CD4-positive, alpha-beta T cell treated with Interleukin-1 beta for 1 hour (primary cell): ENCODE results near the gene MCM3.

ENCODE experiments used
- DNase-seq, 2 donors: peaks; one replicate each; pipeline ENCODE4 v3.0.0-alpha.2; 2020 to 2022

MCM3 gene

DNA sequence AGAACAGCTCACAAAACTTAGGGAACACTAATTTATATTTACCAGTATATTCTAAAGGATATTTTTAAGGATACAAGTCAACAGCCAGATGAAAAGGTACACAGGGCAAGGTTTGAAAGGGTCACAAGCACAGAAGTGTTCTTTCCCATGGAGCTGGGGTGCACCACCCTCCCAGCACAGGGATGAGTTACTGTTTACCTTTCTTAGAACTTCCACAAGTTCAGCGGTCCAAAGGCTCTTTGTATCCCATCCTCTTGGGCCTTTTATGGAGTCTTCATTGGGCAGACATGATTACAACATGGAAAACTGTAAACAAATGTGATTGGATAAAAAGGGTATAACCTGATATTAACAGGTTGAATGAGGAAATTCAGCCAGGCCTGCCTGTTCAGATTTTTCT, 39.1 kb downstream of the MCM3 start:
- no peak for DNase-seq

DNA sequence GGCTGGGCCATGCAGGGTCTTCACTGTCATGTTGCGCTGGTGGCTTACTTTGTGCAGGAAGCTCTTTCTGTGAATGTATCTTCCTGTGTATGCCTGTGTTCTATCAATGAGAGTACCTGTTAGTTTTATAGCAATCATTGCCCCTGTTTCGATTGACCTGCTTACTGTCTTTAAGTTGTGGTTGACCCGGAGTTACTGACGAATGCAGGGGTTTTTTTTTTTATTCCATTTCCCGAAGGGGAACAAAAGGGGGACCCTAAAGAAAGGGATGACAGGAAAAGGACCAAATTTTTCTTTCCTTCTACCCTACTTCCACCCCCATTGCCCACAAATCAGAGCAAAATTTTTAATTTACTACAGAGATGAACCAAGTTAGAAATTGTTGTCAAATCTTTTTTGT, 40.1 kb downstream of the MCM3 start, which contains the start of gene IL17F:
Gene IL17F, minus strand, starts transcription at position 101 of the 400 bp plus-strand sequence. Its CDS starts 71 bp downstream, at position 30.
- no peak for DNase-seq

- no peak for DNase-seq
These were observed 41.2 kb downstream of the MCM3 start for GRCh38 chr6:52243282-52243893.

DNA sequence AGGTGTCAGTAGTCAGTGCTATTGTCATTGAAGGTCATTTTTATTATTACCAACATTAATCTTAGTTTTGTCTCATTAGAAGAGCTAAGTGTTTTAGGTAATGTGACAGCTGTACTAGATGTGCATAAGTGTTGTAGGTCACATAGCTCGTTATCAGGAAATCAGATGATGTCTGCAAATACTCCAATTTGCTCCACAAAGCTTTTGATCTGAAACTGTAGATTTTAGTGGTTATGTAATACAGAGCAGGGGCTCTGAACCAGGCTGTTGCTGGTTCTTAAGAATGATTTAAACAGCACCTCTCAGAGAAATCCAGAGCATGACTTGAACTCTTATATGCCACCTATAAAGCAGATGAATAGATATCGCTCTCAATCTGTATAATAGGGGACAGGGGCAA, 42.7 kb downstream of the MCM3 start:
- no peak for DNase-seq

DNA sequence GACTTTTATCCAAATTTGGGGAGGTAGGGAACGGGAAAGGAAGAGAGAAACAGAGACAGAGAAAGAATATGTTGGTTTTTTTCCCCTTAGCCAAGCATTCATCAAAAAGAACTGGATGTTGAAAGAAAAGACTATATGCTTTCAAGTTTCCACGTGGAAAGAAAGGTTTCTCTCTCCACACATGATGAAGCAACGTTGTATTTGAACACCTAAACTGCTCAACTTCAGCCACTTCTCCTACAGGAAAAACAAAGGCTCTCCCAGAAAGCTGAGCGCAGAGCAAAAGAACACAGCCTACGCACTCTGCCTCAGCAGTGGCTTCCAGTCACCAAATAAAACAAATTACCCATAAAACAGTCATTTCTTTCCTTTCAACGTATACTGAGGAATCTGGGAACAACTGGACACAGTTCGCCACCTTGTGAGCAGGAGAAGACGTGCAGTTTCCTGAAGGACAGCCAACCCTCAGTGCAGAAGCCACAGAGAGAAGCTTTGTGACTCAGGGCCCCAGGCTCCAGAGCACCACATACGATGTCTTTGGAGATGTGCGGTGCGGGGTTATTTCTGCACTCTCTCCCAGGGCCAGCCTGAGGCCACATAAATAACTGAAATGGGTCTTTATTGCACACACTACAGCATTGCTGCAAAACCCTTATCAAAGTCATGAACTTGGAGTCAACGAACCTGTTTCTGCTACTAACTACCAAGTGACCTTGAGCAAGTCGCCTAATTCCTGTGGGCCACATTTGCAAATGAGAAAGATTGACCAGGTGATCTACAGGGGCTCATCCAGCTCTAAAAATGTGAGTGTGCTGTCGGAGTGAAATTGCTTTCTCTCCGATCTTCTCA, 50.3 kb downstream of the MCM3 start:
- DNase-seq: no peak

- no peak for DNase-seq
These were observed 51.5 kb downstream of the MCM3 start for GRCh38 chr6:52233005-52233404.

DNA sequence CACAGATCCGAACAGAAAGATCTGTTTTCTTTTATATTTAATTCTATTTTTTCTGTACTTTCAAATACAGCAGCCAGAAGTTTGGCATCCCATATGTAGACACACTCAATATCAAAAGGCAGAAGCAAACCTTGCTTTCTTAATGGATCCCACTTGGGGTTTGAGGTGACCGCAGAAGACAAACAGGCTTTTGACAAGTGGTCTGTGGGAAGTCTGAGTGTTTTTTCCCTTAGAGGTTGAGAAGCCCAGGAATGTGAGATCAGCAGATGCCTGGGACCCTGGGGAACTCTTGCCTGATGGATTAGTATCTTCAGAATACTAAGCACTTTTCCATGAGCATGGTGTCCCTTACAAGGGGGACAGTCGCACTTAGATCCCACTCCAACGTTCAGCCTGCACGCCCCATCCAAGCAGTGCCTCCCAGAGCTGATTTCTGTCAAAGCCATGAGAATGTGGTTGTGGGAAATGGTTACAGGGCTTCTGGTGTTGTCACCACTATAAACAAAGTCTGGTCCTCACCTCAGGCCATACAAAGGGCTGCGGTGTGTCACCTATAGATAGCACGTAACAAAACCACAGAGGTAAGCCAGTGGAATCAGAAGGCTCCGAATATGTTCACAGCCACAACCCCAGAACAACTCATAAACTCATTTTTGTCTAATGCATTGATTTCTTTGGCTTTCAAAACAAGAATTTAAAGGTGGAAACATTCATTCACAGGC, 53.0 kb downstream of the MCM3 start:
- DNase-seq: peak in 1 of 2 donors; percentile 7

DNA sequence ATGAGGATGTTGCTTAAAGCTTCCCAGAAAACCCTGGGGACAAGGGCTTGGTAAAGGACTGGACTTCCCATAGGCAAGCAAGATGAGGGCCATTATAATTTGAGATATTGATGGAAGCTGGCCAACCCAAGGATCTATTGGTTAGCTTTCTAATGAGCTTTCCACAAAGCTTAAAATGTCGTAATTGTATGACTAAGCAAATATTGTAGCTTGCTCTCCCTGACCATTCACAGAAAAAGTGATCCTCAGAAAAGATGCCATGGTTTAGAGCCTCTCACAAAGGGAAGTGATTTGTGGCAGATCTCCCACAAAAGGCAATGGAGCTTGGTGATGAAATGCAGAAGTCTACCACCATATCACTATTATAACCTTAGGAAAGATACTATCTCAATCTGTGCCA, 53.9 kb downstream of the MCM3 start:
- no peak for DNase-seq

GRCh38 chr6:52227495-52227894, 57.0 kb downstream of the MCM3 start:
- DNase-seq: no peak

DNA sequence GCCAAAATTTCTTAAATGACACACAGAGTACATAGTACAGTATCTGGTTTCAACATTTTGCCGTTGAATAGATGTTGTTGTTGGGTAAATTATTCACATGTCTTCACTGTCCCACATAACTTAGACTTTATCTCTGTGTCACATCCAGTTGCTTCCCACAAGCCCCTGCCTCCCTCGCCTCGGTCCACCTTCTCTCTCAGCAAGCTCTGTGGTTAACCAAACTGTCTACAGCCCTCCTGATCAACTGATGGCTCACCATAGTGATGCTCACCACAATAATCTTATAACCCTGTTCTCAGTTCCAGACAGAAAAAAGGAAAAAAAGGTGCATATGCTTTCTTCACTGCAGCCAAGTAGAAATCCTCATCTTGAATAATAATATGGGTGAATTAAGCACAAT, 63.2 kb downstream of the MCM3 start:
- no peak for DNase-seq

DNA sequence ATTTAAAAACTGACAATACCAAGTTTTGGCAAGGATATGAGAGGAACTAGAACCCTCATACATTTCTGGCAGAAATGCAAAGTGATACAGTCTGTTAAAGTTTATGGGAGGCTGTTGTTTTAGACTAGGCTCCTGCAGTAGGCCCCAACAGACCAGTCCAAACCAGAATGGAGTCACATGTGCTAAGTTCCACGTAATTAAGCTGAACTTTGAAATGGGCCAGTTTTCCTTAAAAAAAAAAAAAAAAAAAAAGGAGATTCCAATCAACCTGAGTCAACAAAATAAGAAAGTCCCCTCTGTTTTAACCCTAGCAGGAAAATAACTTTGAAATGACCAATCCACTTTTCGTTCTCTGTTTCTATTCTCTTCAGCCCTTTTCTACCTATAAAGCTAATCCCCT, 66.8 kb downstream of the MCM3 start:
- no peak for DNase-seq

DNA sequence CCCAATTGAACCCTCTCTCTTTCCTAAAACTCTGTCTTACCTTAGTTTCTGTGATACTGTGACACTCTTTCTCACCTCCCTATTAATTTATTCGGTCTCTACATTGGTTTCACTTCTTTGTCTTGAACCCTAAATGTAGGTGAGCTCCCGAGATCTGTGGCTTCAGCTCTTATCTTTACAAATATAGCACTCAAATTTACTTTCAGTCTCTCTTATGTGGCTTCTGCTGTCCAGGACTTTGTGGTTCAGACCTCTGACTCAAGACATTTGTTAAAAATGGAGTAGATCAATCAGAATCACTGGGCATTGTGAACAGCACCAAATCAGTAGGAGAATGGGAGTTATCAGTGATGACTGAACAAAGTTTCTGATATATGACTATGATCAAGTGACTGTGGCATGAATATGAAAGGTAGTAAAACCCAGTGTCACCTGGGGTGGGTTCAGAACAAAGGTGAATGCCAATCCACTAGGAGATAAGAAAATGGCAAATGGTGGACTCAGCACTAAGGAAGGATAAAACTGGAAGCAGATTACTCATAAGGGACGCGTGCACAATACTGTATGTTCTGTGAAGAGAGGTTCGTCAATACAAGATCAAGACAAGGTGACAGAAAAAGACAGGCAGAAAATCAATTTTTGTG, 67.5 kb downstream of the MCM3 start:
- no peak for DNase-seq

DNA sequence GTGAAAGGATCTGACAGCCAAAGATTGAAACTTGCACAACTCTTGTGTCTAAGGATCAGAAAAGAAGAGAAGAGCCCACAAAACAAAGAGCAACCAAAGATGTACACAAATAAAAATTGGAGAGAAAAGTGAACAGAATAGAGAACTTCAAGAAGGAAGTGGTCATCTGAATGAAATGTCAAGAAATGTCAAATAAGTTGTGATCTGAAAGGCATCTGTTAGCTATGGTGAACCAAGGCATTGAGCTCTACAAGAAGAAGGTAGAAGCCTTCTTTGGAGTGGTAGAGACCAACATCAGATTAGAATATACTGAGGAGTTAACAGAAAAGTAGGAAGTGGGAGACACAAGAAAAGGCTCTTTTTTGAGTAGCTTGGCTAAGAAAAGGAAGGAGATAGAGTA, 68.8 kb downstream of the MCM3 start:
- DNase-seq: no peak
